Uterus (tissue), 4 donors: Measurements from ENCODE around the gene ATL3. TPM values are rescaled to one million over a fixed set of nuclear protein-coding genes. Genes with fewer than 3 reads are reported as not detected.

Experiments used
- DNase-seq, 2 donors: peaks; one replicate each; pipeline ENCODE4 v3.0.0-alpha.2; 2019 to 2020
- H3K27ac ChIP-seq, 2 donors: fragments of 200-600 bp; sonication (generic); 1 replicate in 1 of 2; 2 replicates in 1 of 2; pipeline ENCODE4 v1.5.1; 2016 to 2018
- H3K27me3 ChIP-seq, 2 donors: fragments of 200-600 bp; sonication (generic); one replicate each; pipeline ENCODE4 v1.5.1; 2018 to 2019; ENCODE audit warnings: control low read depth in 1 of 2
- H3K36me3 ChIP-seq, 2 donors: fragments of 200-600 bp; sonication (generic); one replicate each; pipeline ENCODE4 v1.5.1; 2019; ENCODE audit warnings: control low read depth in 1 of 2
- H3K4me1 ChIP-seq, 2 donors: fragments of 200-600 bp; sonication (generic); one replicate each; pipeline ENCODE4 v1.5.1; 2018 to 2019; ENCODE audit warnings: control low read depth in 1 of 2
- H3K4me3 ChIP-seq, 2 donors: fragments of 200-600 bp; sonication (generic); 1 replicate in 1 of 2; 2 replicates in 1 of 2; pipeline ENCODE4 v1.5.1; 2018 to 2019; ENCODE audit warnings: mild to moderate bottlenecking in 1 of 2
- H3K9me3 ChIP-seq, 2 donors: fragments of 200-600 bp; sonication (generic); one replicate each; pipeline ENCODE4 v1.5.1; 2019; ENCODE audit warnings: control low read depth in 1 of 2
- POLR2A ChIP-seq, 2 donors: fragments of 450-650 bp; IDR thresholded peaks; one replicate each; pipeline ENCODE4 v1.6.1; 2016; ENCODE audit warnings: antibody characterized with exemption in 2 of 2, mild to moderate bottlenecking in 1 of 2, moderate library complexity in 1 of 2
- intact Hi-C: fragments of 100-400 bp; cut with DNase I; formaldehyde crosslinking; loops from one replicate; pipeline ENCODE4 v1.15.1; 2023; ENCODE audit warnings: low total_unique reads
- total RNA-seq, 4 donors: library from RNA; depleted of rRNA in 3 of 4; stranded (reverse); fragments of >200 nt in 3 of 4; gene quantifications; one replicate each; pipeline versions ENCODE4 v1.1.0 to v1.2.4, GENCODE V29; 2014 to 2023
- TF ChIP-seq, protein P1 (sequence below), 4 experiments: fragments of 200-600 bp in 2 of 4; fragments of 450-650 bp in 2 of 4; sonication (generic) in 2 of 4; IDR thresholded peaks; one replicate each; pipeline ENCODE4 v1.5.1; 2016 to 2019; ENCODE audit warnings: antibody characterized with exemption in 4 of 4, mild to moderate bottlenecking in 2 of 4, moderate library complexity in 1 of 4
- donor health status: DM: yes; HTN: yes; CAD: no.

ATL3 gene
- total RNA-seq, 4 donors from 2014 or later, result 49.4 to 158 (median 87.6) TPM

DNA sequence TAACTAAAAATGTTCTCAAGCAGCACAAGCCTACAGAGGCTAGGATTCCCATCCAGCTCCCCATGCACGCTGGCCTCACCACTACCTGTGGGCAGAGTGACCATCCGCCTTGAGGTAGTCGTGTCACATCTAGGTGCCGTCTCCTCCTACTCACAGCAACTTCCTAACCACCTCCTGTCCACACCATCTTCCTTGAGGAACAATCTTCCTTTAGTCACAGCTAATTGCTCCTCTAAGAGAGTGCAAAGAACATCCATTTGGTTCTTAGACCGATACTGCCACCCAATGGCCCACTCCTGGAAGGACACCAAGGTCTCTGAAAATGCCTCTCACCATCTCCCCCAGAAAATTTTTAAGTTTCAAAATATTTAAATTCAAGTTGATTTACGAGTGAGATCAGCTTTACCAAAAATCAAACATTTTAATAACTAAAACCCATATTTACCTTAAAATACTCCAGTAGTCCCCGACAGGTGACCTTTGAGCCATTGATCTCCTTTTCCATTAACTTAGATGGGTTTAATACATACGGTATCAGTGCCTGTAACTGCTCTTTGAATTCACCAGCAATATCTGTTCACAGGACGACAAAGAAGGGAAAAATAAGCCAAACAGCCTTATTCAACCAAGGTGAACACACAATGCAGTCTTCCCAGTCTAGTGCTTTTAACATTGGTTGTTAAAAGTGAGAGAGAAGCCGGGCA is 35.3 kb downstream of the ATL3 start:
- Histone ChIP-seq H3K27me3 (no peaks in the 10 kb centered on the region), H3K4me1 (no peaks in the 10 kb centered on the region), H3K27ac (no peak overlapping the region), H3K9me3 (no peaks in the 10 kb centered on the region), H3K4me3 (no peak overlapping the region), H3K36me3 (no peaks in the 10 kb centered on the region)
- TF ChIP-seq, protein P1, sequence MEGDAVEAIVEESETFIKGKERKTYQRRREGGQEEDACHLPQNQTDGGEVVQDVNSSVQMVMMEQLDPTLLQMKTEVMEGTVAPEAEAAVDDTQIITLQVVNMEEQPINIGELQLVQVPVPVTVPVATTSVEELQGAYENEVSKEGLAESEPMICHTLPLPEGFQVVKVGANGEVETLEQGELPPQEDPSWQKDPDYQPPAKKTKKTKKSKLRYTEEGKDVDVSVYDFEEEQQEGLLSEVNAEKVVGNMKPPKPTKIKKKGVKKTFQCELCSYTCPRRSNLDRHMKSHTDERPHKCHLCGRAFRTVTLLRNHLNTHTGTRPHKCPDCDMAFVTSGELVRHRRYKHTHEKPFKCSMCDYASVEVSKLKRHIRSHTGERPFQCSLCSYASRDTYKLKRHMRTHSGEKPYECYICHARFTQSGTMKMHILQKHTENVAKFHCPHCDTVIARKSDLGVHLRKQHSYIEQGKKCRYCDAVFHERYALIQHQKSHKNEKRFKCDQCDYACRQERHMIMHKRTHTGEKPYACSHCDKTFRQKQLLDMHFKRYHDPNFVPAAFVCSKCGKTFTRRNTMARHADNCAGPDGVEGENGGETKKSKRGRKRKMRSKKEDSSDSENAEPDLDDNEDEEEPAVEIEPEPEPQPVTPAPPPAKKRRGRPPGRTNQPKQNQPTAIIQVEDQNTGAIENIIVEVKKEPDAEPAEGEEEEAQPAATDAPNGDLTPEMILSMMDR (IDR thresholded peaks at IDR 0.05), result peak; percentile 62 to 80 (median 76)
- TF ChIP-seq POLR2A (IDR thresholded peaks at IDR 0.05), result no peak
- peak; percentile 45 to 51 for DNase-seq
- intact Hi-C loops, result loop anchor here (5.0 kb wide), 1 partner anchor 159 kb away; no protein-coding TSS in a partner anchor

DNA sequence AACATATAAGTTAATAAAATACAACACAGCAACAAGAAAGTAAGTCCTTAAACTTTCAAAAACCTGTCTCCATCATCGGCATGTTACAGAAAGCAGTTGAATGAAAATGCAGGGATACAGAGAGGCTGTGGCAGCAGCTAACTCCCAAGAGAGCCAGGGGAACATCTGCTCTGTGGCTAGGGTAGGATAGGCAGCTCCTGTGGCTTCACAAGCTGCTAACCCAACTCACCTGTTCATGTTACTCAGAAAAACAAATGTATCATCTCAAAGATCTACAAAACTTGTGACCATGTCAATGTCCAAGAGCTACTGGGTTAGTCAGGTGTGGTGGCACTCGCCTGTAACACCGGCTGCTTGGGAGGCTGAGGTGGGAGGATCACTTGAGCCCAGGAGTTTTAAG is 41.8 kb downstream of the ATL3 start:
- TF ChIP-seq POLR2A (IDR thresholded peaks at IDR 0.05), result no peak
- TF ChIP-seq, protein P1 (IDR thresholded peaks at IDR 0.05), result no peak
- no peak overlapping the region for H3K27ac ChIP-seq
- no peaks in the 10 kb centered on the region for H3K27me3 ChIP-seq
- no peaks in the 10 kb centered on the region for H3K36me3 ChIP-seq
- H3K4me3 ChIP-seq, result no peak overlapping the region
- no peaks in the 10 kb centered on the region for H3K9me3 ChIP-seq
- DNase-seq, result no peak
- intact Hi-C loops, result loop anchor here (5.0 kb wide), 1 partner anchor 147 kb away; no protein-coding TSS in a partner anchor
- no peaks in the 10 kb centered on the region for H3K4me1 ChIP-seq

DNA sequence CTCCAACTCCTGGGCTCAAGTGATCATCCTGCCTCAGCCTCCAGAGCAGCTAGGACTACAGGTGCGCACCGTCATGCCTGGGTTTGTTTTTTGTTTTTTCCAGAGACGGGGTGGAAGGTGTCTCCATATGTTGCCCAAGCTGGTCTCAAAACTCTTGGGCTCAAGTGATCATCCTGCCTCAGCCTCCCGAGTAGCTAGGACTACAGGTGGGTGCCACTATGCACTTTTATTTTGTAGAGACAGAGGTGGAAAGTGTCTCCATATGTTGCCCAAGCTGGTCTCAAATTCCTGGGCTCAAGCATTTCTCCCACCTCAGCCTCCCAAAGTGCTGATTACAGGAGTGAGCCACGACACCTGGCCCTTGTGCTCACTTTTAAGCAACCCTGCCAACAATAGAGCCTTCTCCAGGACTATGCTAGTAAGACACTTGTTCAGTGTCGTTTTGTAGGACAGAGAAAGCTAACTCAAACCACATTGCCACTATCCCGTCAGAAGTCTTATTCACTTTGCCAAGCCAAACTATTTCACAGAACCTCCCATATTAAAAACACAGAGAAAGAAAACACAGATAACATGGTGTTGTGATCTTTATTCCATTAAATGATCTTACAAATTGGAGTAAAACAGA is 47.5 kb downstream of the ATL3 start:
- Histone ChIP-seq H3K9me3 (no peaks in the 10 kb centered on the region), H3K27me3 (no peaks in the 10 kb centered on the region), H3K4me1 (no peaks in the 10 kb centered on the region), H3K36me3 (no peaks in the 10 kb centered on the region), H3K4me3 (no peak overlapping the region), H3K27ac (no peak overlapping the region)
- intact Hi-C loops, result no loop called here
- TF ChIP-seq, protein P1 (IDR thresholded peaks at IDR 0.05), result no peak
- TF ChIP-seq POLR2A (IDR thresholded peaks at IDR 0.05), result no peak
- DNase-seq, result no peak

DNA sequence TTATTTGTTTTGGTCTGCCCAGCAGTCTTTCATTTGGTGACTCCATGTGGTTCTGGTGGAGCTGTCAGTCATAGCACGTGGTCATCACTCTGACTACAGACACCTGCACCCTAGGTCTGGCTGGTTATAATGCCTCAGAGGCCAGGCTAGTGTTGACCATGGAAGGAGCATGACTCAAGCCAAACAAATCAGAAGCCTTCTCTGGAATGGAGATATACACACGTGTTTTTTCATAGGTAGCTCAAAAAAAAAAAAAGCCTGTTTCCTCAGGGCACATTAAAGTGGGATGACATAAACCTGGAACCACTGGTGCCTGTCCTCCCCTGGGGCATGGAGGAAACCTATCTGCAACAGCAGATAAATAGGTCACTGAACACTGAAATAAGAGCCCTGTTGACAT is 48.9 kb downstream of the ATL3 start:
- Histone ChIP-seq H3K27ac (no peak overlapping the region), H3K9me3 (no peaks in the 10 kb centered on the region), H3K4me3 (no peak overlapping the region), H3K4me1 (no peaks in the 10 kb centered on the region), H3K27me3 (no peaks in the 10 kb centered on the region), H3K36me3 (no peaks in the 10 kb centered on the region)
- no peak for TF ChIP-seq POLR2A (IDR thresholded peaks at IDR 0.05)
- TF ChIP-seq, protein P1 (IDR thresholded peaks at IDR 0.05), result no peak
- DNase-seq, result no peak
- intact Hi-C loops, result no loop called here

DNA sequence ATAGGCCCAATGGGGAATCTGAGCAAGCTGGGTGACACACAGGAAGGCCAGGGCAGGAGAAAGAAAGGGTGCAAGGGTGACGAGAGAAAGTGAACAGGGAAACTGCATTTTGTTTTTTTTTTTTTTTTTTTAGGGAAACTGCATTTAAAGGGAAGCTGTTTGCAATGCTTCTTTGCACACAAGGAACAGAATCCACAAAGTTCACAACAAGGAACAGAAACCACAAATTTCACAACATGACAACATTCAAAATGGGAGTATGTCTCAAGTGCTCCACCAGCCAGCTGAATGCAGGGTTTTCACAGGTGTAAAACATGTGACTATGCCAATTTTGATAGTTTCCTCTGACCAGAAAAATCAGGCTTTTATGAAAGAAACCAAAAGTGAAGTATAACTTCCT is 50.1 kb downstream of the ATL3 start:
- no peak overlapping the region for H3K27ac ChIP-seq
- no peaks in the 10 kb centered on the region for H3K4me1 ChIP-seq
- no peaks in the 10 kb centered on the region for H3K36me3 ChIP-seq
- intact Hi-C loops, result no loop called here
- no peak overlapping the region for H3K4me3 ChIP-seq
- H3K9me3 ChIP-seq, result no peaks in the 10 kb centered on the region
- no peak for DNase-seq
- TF ChIP-seq, protein P1 (IDR thresholded peaks at IDR 0.05), result no peak
- TF ChIP-seq POLR2A (IDR thresholded peaks at IDR 0.05), result no peak
- no peaks in the 10 kb centered on the region for H3K27me3 ChIP-seq
